ENCODE data around the gene RPS6KB2.

RPS6KB2 gene

DNA sequence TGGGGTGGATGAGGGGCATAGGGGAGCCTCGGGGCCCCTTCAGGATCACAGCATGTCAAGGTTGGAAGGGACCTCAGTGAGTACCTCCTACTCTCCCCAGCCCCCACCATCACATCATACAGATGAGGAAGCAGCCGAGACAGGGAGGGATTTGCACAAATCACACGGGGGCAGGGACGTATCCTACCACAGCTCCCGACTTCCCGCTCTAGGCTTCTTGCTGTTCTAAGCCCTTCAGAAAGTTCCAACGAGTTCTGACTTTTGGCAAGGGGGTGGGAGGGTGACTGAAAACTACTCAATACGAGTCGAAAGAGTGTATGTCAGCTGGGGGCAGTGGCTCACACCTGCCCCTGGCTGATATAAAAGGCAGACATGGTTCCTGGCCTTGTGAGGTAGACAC lies 41.2 kb upstream of the RPS6KB2 start:
- TF ChIP-seq, protein P1, sequence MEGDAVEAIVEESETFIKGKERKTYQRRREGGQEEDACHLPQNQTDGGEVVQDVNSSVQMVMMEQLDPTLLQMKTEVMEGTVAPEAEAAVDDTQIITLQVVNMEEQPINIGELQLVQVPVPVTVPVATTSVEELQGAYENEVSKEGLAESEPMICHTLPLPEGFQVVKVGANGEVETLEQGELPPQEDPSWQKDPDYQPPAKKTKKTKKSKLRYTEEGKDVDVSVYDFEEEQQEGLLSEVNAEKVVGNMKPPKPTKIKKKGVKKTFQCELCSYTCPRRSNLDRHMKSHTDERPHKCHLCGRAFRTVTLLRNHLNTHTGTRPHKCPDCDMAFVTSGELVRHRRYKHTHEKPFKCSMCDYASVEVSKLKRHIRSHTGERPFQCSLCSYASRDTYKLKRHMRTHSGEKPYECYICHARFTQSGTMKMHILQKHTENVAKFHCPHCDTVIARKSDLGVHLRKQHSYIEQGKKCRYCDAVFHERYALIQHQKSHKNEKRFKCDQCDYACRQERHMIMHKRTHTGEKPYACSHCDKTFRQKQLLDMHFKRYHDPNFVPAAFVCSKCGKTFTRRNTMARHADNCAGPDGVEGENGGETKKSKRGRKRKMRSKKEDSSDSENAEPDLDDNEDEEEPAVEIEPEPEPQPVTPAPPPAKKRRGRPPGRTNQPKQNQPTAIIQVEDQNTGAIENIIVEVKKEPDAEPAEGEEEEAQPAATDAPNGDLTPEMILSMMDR (conservative IDR thresholded peaks at IDR 0.05) = no peak
- H3K27ac ChIP-seq = no peak overlapping the region

DNA sequence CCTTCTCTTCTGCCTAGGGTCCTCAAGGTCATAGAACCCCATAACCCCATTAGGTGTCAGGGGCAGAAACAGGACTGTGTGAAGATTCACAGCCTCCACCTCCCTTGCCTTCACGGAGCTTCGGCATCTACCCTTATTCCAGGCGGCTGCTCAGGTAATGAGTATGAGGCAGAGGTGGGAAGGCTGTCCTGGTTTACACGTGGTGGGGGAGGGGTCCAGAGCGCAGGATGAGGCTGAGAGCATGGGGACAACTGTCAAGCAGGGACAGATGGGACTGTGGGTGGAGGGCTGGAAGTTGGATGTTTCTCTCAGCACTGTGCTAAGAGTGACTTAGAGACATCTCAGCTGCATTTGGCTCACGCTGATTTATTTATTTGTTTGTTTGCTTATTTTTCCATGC lies 40.8 kb upstream of the RPS6KB2 start:
- TF ChIP-seq, protein P1 (conservative IDR thresholded peaks at IDR 0.05) = no peak

DNA sequence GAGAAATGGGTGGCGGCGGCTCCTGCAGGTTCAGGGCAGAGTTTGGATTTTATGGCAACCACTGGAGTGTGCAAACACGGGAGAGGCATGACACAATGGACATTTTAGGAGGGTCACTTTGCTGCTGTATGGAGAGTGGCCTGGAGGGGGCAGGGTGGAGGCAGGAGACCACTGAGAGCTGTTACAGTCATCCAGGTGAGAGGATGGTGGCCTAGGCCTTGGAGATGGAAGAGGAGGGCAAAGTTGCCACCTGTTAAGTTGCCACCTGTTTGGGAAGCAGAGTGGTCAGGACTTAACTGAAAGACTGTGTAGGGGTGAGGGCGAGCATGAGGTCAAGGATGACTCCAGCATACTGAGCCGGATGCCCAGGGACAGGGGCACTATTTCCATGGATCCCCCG lies 38.8 kb upstream of the RPS6KB2 start:
- H3K27ac ChIP-seq = peak overlapping the region; percentile 96; the same call in 1 of the 2 replicates
- TF ChIP-seq, protein P1 (conservative IDR thresholded peaks at IDR 0.05) = peak; percentile 81

More for the DNA sequence above, 40.8 kb upstream of the RPS6KB2 start:
- no peak overlapping the region for H3K27ac ChIP-seq

DNA sequence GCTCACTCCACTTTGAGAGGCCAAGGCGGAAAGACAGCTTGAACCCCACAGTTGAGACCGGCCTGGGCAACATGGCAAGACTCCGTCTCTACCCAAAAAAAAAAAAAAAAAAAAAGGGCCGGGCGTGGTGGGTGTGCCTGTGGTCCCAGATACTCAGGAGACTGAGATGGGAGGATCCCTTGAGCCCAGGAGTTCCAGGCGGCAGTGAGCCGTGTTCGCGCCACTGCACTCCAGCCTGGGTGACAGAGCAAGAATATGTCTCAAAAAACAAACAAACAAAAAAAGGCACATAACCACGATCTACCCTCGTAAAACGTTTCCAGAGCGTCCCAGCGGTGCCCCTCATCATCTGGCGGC lies 37.4 kb upstream of the RPS6KB2 start:
- peak overlapping the region; percentile 96 for H3K27ac ChIP-seq
- TF ChIP-seq, protein P1 (conservative IDR thresholded peaks at IDR 0.05) = no peak

DNA sequence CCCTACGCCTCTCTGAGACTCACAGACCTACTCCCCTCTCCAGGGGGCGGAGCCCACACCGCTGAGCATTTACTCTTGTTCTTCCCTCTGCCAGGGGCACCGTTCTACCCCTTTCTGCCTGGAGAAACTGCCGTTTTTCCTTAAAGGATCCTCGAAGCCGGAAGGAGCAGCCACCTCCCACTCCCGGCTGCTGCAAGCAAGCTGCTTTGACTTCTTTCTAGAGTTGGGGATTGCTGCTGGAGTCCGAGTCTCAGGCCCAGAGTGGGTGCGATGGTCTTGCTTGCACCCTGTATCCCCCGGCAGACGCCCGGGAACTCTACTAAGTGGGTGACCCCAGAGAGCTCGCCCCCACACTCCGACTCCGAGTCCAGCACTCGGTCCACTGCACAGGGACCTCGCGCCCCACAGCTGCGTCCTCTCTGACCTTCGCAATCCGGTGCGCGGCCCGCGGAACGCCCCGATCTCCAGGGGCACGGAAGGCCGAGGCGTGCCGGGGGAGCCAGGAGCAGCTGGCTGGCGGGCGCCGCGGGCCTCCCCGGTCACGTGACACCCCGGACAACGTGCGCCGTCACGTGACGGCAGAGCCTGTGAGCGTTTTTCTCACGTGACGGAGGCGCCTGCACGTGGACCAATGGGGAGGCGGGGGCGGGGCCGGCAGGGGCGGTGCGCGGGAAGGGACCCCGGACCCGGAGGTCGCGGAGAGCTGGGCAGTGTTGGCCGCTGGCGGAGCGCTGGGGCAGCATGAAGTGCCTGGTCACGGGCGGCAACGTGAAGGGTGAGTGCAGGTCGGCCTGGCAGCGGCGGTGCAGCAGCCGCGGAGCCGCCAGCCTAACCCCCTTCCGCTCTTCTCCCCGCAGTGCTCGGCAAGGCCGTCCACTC lies 36.8 kb upstream of the RPS6KB2 start, which contains the start of gene RAD9A:
TSS of gene RAD9A (plus strand) at position 683 of the 879 bp plus-strand sequence. CDS start at position 742, 59 bp downstream.
- peak within 1 kb of the TSS; percentile 96 for H3K27ac ChIP-seq
- TF ChIP-seq, protein P1 (conservative IDR thresholded peaks at IDR 0.05) = no peak

DNA sequence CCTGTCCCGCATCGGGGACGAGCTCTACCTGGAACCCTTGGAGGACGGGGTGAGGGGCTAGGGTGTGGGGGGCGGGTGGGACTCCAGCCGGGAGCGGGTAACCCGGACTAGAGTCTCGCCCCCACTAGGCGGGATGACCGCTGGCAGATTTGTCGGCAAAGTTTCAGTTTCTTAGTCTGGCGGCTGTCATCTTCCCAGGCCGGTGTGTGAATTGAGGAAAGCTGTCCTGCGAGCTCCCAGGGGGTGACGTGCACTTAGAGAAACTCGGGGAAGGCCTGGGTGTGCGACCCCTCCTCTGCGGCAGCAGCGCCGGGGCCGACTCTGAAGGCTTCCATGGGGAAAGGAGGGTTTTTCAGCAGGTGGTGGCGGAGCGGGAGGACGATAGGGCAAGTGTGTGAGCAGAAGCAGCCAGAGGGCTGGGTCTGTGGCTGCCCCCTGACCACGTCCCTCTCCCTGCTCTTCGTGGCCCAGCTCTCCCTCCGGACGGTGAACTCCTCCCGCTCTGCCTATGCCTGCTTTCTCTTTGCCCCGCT lies 36.0 kb upstream of the RPS6KB2 start:
- TF ChIP-seq, protein P1 (conservative IDR thresholded peaks at IDR 0.05) = no peak
- peak overlapping the region; percentile 96 for H3K27ac ChIP-seq

DNA sequence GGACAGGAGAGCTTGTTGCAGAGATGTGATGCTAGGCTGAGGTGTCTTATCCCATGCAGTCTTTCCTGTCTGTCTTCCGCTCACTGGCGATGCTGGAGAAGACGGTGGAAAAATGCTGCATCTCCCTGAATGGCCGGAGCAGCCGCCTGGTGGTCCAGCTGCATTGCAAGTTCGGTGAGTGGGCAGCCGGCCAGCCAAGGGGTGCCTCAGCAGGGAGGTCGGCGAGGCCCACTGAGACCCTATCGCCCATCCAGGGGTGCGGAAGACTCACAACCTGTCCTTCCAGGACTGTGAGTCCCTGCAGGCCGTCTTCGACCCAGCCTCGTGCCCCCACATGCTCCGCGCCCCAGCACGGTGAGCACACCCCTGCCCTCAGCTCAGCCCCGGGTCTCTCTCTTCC lies 34.9 kb upstream of the RPS6KB2 start:
- no peak overlapping the region for H3K27ac ChIP-seq
- TF ChIP-seq, protein P1 (conservative IDR thresholded peaks at IDR 0.05) = no peak

Data from VCaP (cell line).